ENCODE data around the gene MAN1C1. TPM values are rescaled to one million over a fixed set of nuclear protein-coding genes. Genes with fewer than 3 reads are reported as not detected.
A peak's percentile ranks its signal among the peaks of the same experiment; 100 is the strongest.

Gene MAN1C1
- total RNA-seq, 1 experiment from 2014 or later = 1.2 TPM

DNA sequence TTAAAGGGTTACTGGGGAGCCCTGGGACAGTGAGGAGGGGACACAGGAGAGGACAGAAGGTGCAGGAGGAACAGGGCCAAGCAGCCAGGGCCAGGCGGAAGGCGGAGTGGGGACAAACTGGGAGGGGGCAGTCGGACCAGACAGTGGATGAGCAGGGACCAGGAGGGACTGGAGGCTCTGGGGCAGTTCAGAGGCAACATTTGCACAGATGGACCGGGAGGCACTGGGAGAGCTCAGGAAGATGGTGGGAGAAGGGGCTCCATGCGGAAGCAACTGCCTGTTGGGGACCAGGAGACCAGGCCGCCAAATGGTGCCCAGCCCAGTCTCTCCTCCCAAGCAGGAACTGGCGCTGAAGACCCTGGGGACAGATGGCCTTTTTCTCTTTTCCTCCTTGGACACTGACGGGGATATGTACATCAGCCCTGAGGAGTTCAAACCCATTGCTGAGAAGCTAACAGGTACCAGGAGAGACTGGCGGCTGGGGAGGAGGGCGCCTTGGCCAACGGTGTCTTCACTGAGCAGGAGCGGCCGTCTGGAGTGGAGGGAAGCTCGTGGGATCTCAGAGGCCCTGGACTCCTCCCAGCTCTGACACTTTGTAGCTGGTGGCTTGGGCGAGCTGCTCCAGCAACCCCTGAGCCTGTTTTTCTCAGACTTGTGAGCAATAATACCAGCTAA is 184.2 kb downstream of the MAN1C1 start:
- no peaks in the 10 kb centered on the region for H3K79me2 ChIP-seq (ENCODE audit: insufficient read depth, low read length)
- H3K9me2 ChIP-seq (ENCODE audit: insufficient read depth) = no peaks in the 10 kb centered on the region
- H3K27ac ChIP-seq (ENCODE audit: low read depth, low read length) = peak overlapping the region; percentile 63; the same call in 1 of the 2 replicates
- peak overlapping the region; percentile 66 to 72 for H3K4me3 ChIP-seq (replicated peaks in 1 of 2; ENCODE audit: low read depth in 1 of 2, low read length in 2 of 2)
- H3K9me3 ChIP-seq (ENCODE audit: control insufficient read depth in 1 of 2, insufficient read depth in 1 of 2, low read depth in 1 of 2, low read length in 2 of 2) = no peaks in the 10 kb centered on the region
- no TSS peak for BruUV-seq (replicated peaks)
- no peaks in the 10 kb centered on the region for H3K36me3 ChIP-seq (ENCODE audit: control insufficient read depth in 1 of 2, insufficient read depth in 2 of 2, low read length in 2 of 2)
- TF ChIP-seq ZNF274 (IDR thresholded peaks at IDR 0.05; ENCODE audit: low read depth, low read length) (no peak), EGR1 (IDR thresholded peaks at IDR 0.05; ENCODE audit: low read depth) (no peak), MAX (IDR thresholded peaks at IDR 0.05) (no peak), SP1 (IDR thresholded peaks at IDR 0.05; ENCODE audit: low read depth) (no peak), ZFX (IDR thresholded peaks at IDR 0.05) (no peak), SRF (IDR thresholded peaks at IDR 0.05; ENCODE audit: low read depth) (no peak), SIN3A (IDR thresholded peaks at IDR 0.05; ENCODE audit: low read depth) (no peak), POLR2AphosphoS5 (IDR thresholded peaks at IDR 0.05; ENCODE audit: low read depth, low read length) (no peak), POLR2A (IDR thresholded peaks at IDR 0.05; ENCODE audit: borderline replicate concordance, extremely low read depth, insufficient read depth, insufficient read length) (no peak), EZH2phosphoT487 (IDR thresholded peaks at IDR 0.05; ENCODE audit: borderline replicate concordance) (no peak), FOSL1 (IDR thresholded peaks at IDR 0.05; ENCODE audit: low read depth) (no peak), CBX3 (IDR thresholded peaks at IDR 0.05; ENCODE audit: low read depth) (no peak), CEBPB (IDR thresholded peaks at IDR 0.05; ENCODE audit: low read depth) (no peak)
- TF ChIP-seq, protein P1, sequence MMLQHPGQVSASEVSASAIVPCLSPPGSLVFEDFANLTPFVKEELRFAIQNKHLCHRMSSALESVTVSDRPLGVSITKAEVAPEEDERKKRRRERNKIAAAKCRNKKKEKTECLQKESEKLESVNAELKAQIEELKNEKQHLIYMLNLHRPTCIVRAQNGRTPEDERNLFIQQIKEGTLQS (IDR thresholded peaks at IDR 0.05) = no peak
- POLR2A ChIA-PET = interaction anchor here (0.6 kb wide), 1 partner anchor 553 kb away, joined by 3 read pairs; the partner anchor contains the start of gene RSRP1
- H3K9ac ChIP-seq (ENCODE audit: low read length) = peak overlapping the region; percentile 77
- RAD21 ChIA-PET (ENCODE audit: low non-redundant PET in 1 of 2, low total read pairs in 2 of 2, uncharacterized antibody in 2 of 2, unreplicated experiment in 2 of 2) = no interaction called here
- ATAC-seq (peak; percentile 15), DNase-seq (ENCODE audit: low read depth, low spot score) (no peak)
- no peak overlapping the region for H2AFZ ChIP-seq (ENCODE audit: low read depth, low read length, poor library complexity, severe bottlenecking)
- CTCF ChIA-PET = interaction anchor here (1.1 kb wide), 1 partner anchor 10 kb away, joined by 7 read pairs; no protein-coding TSS in a partner anchor
- H3K4me2 ChIP-seq (ENCODE audit: low read length) = peak overlapping the region; percentile 94
- intact Hi-C loops (cut with micrococcal nuclease) = no loop called here
- H3K27me3 ChIP-seq (ENCODE audit: insufficient read depth, low read length) = no peaks in the 10 kb centered on the region
- H4K20me1 ChIP-seq (ENCODE audit: insufficient read depth) = no peaks in the 10 kb centered on the region
- H3K4me1 ChIP-seq (ENCODE audit: control insufficient read depth in 1 of 2, insufficient read depth in 2 of 2, low read length in 2 of 2) = peaks cover 5 to 16% of the 10 kb centered on the region in 2 experiments; a peak in 3 of 4 replicates

Data from HCT116 (cell line).